Common myeloid progenitor, CD34-positive (primary cell): ENCODE measurements around the gene SNX5.

Experiments
- CTCF ChIA-PET: fragments of 350-600 bp; sonication (Branson Sonifier 250); formaldehyde crosslinking; loops from one replicate; lab custom pipeline; 2021; ENCODE audit warnings: antibody characterized with exemption; lab: Charles Lee
- POLR2A ChIA-PET: fragments of 350-600 bp; sonication (Branson Sonifier 250); formaldehyde crosslinking; loops from one replicate; lab custom pipeline; 2021; ENCODE audit warnings: antibody characterized with exemption; lab: Charles Lee
- DNase-seq, 3 donors: peaks; one replicate each; pipeline versions ENCODE4 v3.0.0 to v3.0.0-alpha.2; 2013
- H3K27ac ChIP-seq, 2 experiments: 1 replicate in 1 of 2; 2 replicates in 1 of 2; pipeline ENCODE4 v1.7.0; 2013; ENCODE audit warnings: inconsistent platforms in 2 of 2, low read length in 2 of 2, mild to moderate bottlenecking in 2 of 2, low read depth in 1 of 2, moderate library complexity in 1 of 2; ENCODE audit not compliant: severe bottlenecking in 2 of 2, insufficient read depth in 1 of 2, poor library complexity in 1 of 2
- H3K27me3 ChIP-seq, 5 experiments: replicated peaks in 2 of 5; 1 replicate in 3 of 5; 2 replicates in 2 of 5; pipeline versions ENCODE4 v1.6.1 to v1.7.0; 2013; ENCODE audit warnings: low read length in 4 of 5, mild to moderate bottlenecking in 2 of 5, moderate library complexity in 2 of 5, inconsistent platforms in 1 of 5; ENCODE audit not compliant: insufficient read depth in 5 of 5, control insufficient read depth in 4 of 5
- H3K36me3 ChIP-seq, 4 experiments: 1 replicate in 2 of 4; 2 replicates in 2 of 4; pipeline versions ENCODE4 v1.6.1 to v1.7.0; 2013; ENCODE audit warnings: low read length in 3 of 4, control low read depth in 1 of 4, mild to moderate bottlenecking in 1 of 4; ENCODE audit not compliant: control insufficient read depth in 4 of 4, insufficient read depth in 4 of 4
- H3K4me1 ChIP-seq, 4 experiments: 1 replicate in 3 of 4; 2 replicates in 1 of 4; pipeline versions ENCODE4 v1.6.1 to v1.7.1; 2013; ENCODE audit warnings: low read length in 3 of 4, mild to moderate bottlenecking in 3 of 4, control low read depth in 1 of 4, inconsistent platforms in 1 of 4, moderate library complexity in 1 of 4; ENCODE audit not compliant: control insufficient read depth in 4 of 4, insufficient read depth in 4 of 4; ENCODE audit errors: control extremely low read depth in 1 of 4
- H3K4me3 ChIP-seq, 7 experiments: 1 replicate in 4 of 7; 2 replicates in 3 of 7; pipeline versions ENCODE4 v1.5.1 to v1.7.0; 2013; ENCODE audit warnings: mild to moderate bottlenecking in 7 of 7, low read length in 6 of 7, moderate library complexity in 6 of 7, inconsistent platforms in 2 of 7, low read depth in 2 of 7, control low read depth in 1 of 7; ENCODE audit not compliant: insufficient read depth in 4 of 7, control insufficient read depth in 1 of 7; ENCODE audit errors: extremely low read depth in 1 of 7
- H3K9me3 ChIP-seq, 5 experiments: 1 replicate in 4 of 5; 2 replicates in 1 of 5; pipeline versions ENCODE4 v1.6.1 to v1.7.1; 2013; ENCODE audit warnings: low read length in 4 of 5, mild to moderate bottlenecking in 2 of 5, inconsistent platforms in 1 of 5, low read depth in 1 of 5, moderate library complexity in 1 of 5; ENCODE audit not compliant: control insufficient read depth in 4 of 5, insufficient read depth in 2 of 5; ENCODE audit errors: control extremely low read depth in 1 of 5
- WGBS: methylation state at CpG from one replicate; pipeline ENCODE4 v1.1.5; 2013; ENCODE audit not compliant: insufficient coverage; 5-methylcytosine and 5-hydroxymethylcytosine counted together

The SNX5 gene

DNA sequence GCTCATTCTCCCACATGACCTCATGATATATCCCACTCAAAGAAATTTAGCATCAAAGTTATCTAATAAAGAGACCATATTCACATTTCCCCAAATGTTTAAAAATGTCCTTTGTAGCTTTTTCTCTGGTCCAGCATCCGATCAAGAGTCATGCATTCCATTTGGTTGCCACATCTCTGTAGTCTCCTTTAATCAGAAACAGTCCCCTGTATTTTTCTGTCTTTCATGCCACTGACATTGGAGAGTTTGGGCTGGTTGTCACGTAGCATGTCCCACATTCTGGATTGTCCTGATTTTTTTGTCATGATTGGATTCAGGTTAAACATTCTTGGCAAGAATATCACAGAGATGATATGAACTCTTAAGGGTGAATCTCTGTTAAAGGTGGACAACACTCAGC is 55.7 kb downstream of the SNX5 start:
- CTCF ChIA-PET, result interaction anchor here (2.8 kb wide), 1 partner anchor 25 kb away, joined by 9 read pairs; no protein-coding TSS in a partner anchor
- POLR2A ChIA-PET, result no interaction called here
- WGBS, result 100% methylated on average over 1 of the region's 2 CpGs

DNA sequence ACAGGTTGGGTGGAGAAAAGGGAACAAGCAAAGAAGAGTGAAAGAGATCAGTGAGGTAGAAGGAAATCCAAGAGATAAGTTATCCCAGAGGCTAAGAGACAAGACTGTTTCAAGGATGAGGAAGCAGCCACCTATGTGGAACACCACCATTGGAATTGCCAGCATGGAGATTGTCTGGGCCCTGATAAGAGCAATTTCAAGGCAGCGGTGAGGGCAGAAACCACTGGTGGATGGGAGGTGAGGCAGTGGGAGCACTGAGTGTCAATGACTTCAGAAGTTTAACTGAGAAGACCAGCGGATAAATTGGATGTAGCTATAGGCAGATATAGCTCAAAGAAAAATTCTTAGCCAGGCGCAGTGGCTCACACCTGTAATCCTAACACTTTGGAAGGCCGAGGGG is 56.7 kb downstream of the SNX5 start:
- 82% methylated on average over 4 of the region's 4 CpGs for WGBS
- no peak for DNase-seq
- Histone ChIP-seq H3K27me3 (no peaks in the 10 kb centered on the region), H3K4me1 (peaks cover 0 to 11% (median 7%) of the 10 kb centered on the region in 4 experiments), H3K9me3 (no peaks in the 10 kb centered on the region), H3K4me3 (no peak overlapping the region), H3K36me3 (no peaks in the 10 kb centered on the region), H3K27ac (no peak overlapping the region)
- ChIA-PET CTCF (interaction anchor here (1.2 to 2.3 kb wide), 2 partner anchors 27 to 230 kb away, joined by 5 to 6 read pairs; partner anchors contain the start of gene RRBP1), POLR2A (no interaction called here)

More for the DNA sequence above, 55.7 kb downstream of the SNX5 start:
- Histone ChIP-seq H3K4me1 (peaks cover 0 to 13% (median 9%) of the 10 kb centered on the region in 4 experiments), H3K27ac (no peak overlapping the region), H3K4me3 (no peak overlapping the region), H3K9me3 (no peaks in the 10 kb centered on the region), H3K27me3 (no peaks in the 10 kb centered on the region), H3K36me3 (no peaks in the 10 kb centered on the region)
- no peak for DNase-seq

DNA sequence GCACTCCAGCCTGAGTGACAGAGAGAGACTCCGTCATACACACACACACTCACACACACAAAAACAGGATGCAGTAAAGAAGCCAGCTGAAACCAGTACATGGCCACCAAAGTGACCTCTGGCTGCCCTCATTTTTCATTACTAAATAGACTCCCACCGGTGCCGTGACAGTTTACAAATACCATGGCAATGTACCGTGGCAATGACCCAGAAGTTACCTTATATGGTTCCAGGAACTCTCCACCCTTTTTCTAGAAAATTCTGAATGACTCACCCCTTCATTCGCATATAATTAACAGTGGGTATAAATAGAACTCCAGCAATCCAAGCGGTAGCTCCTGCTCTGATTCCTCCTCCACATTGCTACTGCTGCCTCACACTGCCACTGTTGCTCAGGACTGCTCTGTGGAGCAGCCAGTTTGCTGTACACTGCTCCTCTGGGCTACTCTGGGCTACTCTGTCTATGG is 57.7 kb downstream of the SNX5 start:
- Histone ChIP-seq H3K27ac (no peak overlapping the region), H3K4me1 (peaks cover 0 to under 1% (median under 1%) of the 10 kb centered on the region in 4 experiments), H3K27me3 (no peaks in the 10 kb centered on the region), H3K4me3 (no peak overlapping the region), H3K36me3 (no peaks in the 10 kb centered on the region), H3K9me3 (no peaks in the 10 kb centered on the region)
- CTCF ChIA-PET, result interaction anchor here (0.8 to 2.3 kb wide), 3 partner anchors 15 to 256 kb away, joined by 3 to 5 read pairs (median 3); partner anchors contain the start of gene RRBP1
- DNase-seq, result peak in 1 of 3 donors; percentile 26
- POLR2A ChIA-PET, result no interaction called here
- WGBS, result 91% methylated on average over 6 of the region's 6 CpGs

DNA sequence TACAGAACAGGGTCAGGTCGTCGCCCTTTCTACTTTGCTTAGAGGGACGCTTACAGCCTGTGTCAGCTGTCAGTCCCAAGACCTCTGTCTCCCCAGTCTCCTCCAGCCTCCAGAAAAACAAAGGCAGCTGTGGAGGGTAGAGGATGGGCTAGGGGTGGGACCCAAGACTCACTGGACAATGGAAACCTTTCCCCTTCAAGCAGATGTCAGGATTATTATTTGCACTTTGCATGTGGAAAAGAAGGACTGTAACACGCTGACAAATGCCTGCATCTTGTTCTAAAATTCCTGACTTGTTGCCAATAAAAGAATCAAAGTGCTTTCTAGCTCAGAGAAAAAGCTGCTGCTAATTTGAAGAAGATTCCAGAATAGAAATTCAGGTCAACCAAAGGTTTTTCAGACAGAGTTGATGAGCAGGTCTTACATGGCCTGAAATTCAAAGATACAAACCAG is 58.7 kb downstream of the SNX5 start:
- CTCF ChIA-PET, result interaction anchor here (1.0 to 2.3 kb wide), 3 partner anchors 12 to 255 kb away, joined by 3 to 5 read pairs (median 5); partner anchors contain the start of gene RRBP1
- H3K27ac ChIP-seq, result no peak overlapping the region
- POLR2A ChIA-PET, result no interaction called here

DNA sequence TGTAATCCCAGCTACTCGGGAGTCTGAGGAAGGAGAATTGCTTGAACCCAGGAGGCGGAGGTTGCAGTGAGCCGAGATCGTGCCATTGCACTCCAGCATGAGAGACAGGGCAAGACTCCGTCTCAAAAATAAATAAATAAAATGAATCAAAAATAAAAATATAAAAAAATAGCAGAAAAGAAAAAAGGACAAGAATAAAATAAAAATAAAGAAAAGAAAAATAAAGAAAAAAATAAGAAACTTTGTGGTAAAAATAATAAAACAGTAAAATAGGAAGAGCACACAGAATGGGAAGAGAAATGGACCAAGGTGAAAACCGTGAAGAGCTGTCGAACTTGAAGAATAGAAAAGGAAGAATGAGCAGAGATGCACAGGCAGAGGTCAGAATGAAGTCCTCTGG is 63.0 kb downstream of the SNX5 start:
- Histone ChIP-seq H3K4me3 (no peak overlapping the region), H3K27me3 (no peaks in the 10 kb centered on the region), H3K4me1 (no peaks in the 10 kb centered on the region), H3K9me3 (no peaks in the 10 kb centered on the region), H3K36me3 (no peaks in the 10 kb centered on the region), H3K27ac (no peak overlapping the region)
- ChIA-PET POLR2A (no interaction called here), CTCF (no interaction called here)
- no peak for DNase-seq
- 100% methylated on average over 4 of the region's 7 CpGs for WGBS

More for the DNA sequence above, 58.7 kb downstream of the SNX5 start:
- WGBS, result 100% methylated on average over 4 of the region's 4 CpGs
- Histone ChIP-seq H3K4me3 (no peak overlapping the region), H3K9me3 (no peaks in the 10 kb centered on the region), H3K27me3 (no peaks in the 10 kb centered on the region), H3K4me1 (no peaks in the 10 kb centered on the region), H3K36me3 (no peaks in the 10 kb centered on the region)
- DNase-seq, result no peak

DNA sequence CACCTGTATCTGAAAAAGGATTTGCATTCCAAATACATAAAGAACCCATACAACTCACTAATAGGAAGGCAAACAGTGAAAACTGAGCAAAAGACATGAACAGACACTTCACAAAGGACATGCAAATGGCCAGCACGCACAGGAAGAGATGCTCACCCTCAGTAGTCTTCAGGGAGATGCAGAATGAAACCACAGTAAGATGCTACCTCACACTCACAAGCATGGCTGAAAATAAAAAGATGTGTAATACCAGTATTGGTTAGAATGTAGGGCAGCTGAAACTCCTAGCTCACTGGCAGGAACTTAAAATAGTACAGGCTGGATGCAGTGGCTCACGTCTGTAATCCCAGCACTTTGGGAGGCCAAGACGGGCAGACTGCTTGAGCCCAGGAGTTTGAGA is 64.6 kb downstream of the SNX5 start:
- ChIA-PET CTCF (interaction anchor here (1.1 kb wide), 1 partner anchor 222 kb away, joined by 4 read pairs; the partner anchor contains the start of gene RRBP1), POLR2A (no interaction called here)
- 100% methylated on average over 1 of the region's 3 CpGs for WGBS
- Histone ChIP-seq H3K9me3 (no peaks in the 10 kb centered on the region), H3K4me3 (no peak overlapping the region), H3K27ac (no peak overlapping the region), H3K36me3 (no peaks in the 10 kb centered on the region), H3K4me1 (no peaks in the 10 kb centered on the region), H3K27me3 (no peaks in the 10 kb centered on the region)
- no peak for DNase-seq

DNA sequence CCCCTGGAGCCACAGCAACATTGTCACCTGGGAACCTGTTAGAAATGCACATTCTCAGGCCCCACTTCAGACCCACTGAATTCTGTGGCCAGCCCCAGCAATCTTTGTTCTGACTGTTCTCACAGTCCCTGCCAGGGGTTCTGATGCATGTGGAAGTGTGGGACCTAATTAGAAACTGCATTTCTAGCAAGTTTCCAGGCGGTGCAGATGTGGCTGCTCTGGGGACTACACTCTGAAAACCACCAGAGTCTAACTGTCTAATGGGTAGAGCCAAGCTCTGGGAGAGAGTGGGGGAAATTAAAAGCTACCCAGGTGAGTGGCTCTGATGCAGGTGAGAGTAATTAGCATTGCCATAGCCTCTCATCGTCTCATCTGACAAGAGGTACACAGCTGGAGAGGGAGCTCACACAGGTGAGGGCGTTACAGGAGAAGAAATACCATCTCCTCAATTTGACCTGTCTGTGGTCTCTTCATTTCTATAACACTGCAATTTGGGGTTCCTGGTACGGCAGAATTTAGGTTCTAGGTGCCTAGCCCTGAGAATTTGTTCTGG is 66.0 kb downstream of the SNX5 start:
- Histone ChIP-seq H3K27ac (no peak overlapping the region), H3K27me3 (no peaks in the 10 kb centered on the region), H3K9me3 (no peaks in the 10 kb centered on the region), H3K4me3 (no peak overlapping the region), H3K36me3 (no peaks in the 10 kb centered on the region), H3K4me1 (no peaks in the 10 kb centered on the region)
- DNase-seq, result no peak
- POLR2A ChIA-PET, result no interaction called here
- WGBS, result 83% methylated on average over 4 of the region's 4 CpGs
- CTCF ChIA-PET, result interaction anchor here (0.6 to 1.3 kb wide), 6 partner anchors 14 to 397 kb away, joined by 3 to 4 read pairs (median 3); partner anchors contain the start of gene RRBP1
